Effector CD4-positive, alpha-beta T cell (primary cell): ENCODE results near the gene PNKD.
A peak's percentile ranks its signal among the peaks of the same experiment; 100 is the strongest.

Experiments
- DNase-seq: peaks from one replicate; pipeline ENCODE4 v3.0.0-alpha.2; 2020

Gene PNKD

GRCh38 chr2:218320704-218321336 is 50.5 kb downstream of the PNKD start:
- DNase-seq, result no peak

DNA sequence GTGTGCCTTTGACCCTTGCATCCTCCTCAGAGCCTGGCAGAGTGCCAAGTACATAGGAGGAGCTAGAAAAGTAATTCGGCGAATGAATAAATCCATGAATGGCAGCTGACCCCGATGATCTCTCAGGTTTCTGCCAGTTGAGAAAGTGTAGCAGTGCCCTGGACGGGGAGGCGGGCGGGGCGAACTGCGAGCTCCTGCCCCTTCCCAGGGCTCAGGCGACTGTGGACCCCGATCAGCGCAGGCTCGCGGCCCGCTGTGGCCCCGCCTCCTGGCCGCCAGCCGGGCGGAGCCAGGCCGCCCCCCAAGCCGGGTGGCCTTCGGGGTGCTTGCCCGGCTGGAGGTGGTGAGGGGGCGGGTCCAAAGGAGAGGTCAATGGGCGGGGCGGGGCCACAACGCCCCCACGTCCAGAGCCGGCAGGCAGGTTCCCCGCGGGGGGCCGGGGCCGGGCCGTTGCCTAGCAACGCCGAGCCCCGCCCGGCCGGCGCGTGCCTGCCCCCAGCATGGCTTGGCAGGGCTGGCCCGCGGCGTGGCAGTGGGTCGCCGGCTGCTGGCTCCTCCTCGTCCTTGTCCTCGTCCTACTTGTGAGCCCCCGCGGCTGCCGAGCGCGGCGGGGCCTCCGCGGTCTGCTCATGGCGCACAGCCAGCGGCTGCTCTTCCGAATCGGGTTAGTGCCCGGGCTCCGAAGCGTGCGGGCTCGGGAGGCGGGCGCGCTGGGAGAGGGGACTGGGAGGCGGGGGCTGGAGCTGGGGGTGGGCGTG is 52.6 kb downstream of the PNKD start:
- peak; percentile 21 for DNase-seq

- no peak for DNase-seq
Observed at GRCh38 chr2:218323526-218324472, 53.5 kb downstream of the PNKD start.

DNA sequence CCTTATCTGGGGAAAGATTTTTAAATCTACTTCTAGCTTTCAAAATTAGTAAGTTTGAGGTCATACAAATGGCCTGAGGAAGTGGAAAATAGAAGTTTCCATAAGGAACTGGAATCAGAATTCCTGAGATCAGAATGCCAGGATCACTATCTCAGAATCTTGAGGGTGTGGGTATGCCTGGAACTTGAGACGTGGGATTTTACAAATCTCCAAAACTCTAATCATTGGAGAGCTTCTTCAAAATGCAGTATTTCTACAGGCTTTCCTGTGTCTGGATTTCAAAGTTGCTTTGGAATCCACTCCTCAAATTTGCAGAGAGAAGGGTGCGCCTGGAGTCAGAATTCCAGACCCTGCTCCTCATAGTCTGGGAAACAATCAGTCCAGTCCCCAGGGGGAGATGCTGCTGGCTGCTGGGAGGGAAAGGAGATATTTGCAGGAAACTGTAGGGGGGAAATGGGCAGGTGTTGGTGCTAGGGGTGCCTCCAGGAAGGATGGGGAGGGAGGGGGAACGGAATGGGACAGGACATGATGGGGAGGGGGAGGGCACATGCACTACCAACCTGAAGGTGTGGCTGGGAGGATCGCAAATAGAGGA is 55.3 kb downstream of the PNKD start:
- no peak for DNase-seq

- DNase-seq, result no peak
Observed at GRCh38 chr2:218326315-218326714, 56.0 kb downstream of the PNKD start.

- no peak for DNase-seq
Observed at GRCh38 chr2:218327451-218328210, 57.3 kb downstream of the PNKD start.

DNA sequence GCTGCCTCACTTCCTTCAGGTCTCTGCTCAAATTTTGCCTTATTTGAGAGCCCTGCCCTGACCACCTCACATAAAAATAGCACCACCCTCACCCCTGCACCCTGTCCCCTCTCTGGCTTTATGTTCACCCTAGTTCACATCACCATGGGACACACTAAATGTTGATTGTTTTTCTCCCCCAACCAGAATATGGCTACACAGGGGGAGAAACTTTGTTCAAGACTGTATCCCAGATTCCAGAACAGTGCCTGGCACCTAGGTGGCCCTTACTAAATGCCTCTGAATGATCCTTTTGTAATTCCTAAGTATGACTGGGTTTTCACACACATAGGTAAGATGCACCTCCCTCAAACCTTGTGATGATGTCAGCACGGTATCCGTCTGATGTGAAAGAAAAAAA is 58.0 kb downstream of the PNKD start:
- DNase-seq, result no peak

DNA sequence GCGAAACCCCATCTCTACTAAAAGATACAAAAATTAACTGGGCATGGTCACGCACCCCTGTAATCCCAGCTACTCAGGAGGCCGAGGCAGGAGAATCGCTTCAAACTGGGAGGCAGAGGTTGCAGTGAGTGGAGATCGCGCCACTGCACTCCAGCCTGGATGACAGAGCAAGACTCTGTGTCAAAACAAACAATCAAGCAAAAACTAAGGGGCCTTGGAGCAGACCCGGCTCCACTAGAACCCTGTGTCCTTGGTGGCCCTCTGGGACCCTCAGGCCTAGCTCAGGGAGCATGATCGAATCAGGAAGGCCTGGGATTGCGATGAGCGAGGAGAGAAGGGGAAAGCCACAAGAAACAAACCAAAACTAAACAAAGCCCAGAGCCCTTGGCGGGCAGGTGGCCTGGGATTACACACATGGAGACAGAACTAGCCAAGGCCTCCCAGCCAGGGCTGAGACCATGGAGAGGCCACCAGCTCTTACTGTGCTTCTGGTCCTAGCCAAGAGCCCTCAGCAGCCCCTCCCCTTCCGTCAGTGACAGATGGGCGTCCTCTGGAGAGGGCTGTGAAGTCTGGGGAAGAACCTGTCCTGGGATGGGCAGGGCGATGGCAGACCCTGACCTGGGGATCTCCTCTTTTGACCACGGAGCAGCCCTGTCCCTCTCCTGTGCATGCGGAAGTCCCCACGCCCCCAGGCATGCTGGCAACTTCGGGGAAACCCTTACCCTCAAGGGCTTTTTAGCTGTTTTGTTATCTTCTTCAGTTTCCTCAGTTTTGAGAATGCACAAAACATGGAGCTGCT is 58.9 kb downstream of the PNKD start:
- DNase-seq, result no peak

DNA sequence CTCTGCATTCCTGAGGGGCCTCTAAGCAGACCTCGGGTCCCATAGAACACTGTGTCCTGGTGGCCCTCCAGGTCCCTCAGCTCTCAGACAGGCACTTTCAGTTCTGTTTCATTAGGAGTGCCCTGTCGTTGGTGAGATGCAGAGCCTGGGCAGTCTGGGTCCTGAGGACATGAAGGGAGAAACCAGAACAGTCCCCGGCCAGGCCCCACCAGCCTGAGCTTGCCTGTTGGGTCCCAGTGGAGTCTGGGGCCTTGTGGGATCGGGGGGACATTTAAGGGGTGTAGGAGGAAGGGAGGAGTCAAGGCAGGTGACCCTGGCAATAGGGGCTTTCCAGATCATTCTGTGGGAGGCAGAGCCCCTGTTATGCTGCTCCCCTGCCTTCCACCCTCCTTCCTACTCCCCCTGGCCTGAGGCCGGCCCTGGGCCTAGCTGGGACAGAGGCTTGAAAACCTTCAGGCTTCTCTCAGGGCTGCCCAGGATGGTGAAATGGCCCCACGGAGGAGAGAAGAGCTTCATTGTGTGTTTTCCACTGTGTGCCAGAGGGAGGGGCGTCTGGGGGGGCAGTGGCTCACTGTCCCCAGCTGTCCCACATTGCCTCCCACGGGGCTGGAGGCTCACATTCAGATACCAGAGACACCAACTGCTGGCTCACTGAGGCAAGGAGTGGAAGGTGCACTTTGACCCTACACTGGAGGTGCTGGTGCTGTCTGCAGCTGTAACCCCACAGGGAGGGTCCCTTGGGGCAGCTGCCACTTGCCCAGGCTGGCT is 59.7 kb downstream of the PNKD start:
- no peak for DNase-seq

DNA sequence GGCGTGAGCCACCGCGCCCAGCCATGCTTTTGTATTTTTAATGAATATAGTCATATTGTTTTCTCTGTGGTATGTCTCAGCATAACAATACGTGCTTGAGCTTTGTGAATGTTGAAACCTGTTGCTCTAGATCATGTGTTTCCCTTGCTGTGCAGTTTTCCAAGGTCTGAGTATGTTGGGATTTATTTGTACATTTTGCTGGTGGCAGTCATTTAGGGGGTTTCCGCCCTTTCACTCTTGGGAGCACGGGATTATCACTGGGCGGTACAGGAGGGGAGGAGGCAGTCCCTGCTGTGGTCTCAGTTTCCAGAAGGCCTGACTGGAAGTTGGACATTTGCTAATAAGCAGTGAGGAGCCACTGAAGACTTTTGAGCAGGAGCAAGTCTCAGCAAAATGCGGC is 61.4 kb downstream of the PNKD start:
- no peak for DNase-seq

DNA sequence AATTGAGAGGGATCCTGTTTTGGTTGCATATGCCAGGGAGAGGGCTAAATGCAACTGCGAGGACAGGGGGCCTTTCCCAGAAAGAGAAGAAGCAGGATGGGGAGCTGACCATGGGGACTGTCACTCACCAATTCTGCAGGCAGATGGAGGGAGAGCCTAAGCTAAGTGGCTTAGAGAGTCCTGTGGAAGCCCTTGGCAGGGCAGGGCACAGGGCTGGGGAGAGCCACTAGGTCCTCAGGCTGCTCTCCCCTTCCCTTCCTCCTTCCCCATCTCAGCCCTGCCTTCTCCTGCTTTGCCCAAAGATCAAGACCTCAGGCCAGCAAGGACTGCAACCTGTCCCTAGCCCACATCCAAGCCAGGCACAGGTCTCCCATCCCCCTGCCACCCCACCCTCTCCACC is 62.0 kb downstream of the PNKD start:
- DNase-seq, result no peak

GRCh38 chr2:218332920-218333645 is 62.8 kb downstream of the PNKD start:
- no peak for DNase-seq

- DNase-seq, result no peak
Observed at GRCh38 chr2:218334531-218334930, 64.2 kb downstream of the PNKD start.

- no peak for DNase-seq
Observed at GRCh38 chr2:218340656-218341055, 70.3 kb downstream of the PNKD start.

DNA sequence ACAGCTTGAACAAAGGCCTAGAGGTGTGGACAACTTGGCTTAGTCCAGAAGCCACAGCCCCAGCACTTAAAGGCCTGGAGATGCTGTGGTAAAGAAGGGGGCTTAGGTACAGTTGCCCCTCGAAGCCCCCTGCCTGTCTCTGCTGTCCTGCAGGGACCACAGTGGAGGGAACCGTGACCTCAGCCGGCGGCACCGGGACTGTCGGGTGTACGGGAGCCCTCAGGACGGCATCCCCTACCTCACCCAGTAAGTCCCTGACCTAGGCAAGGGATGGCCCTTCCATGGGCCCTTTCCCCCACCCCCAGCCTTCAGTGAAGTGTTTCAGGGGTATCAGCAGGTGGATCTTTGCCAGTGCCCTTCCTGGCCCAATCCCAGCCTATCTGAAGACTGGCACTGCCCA is 71.1 kb downstream of the PNKD start:
- DNase-seq, result no peak

DNA sequence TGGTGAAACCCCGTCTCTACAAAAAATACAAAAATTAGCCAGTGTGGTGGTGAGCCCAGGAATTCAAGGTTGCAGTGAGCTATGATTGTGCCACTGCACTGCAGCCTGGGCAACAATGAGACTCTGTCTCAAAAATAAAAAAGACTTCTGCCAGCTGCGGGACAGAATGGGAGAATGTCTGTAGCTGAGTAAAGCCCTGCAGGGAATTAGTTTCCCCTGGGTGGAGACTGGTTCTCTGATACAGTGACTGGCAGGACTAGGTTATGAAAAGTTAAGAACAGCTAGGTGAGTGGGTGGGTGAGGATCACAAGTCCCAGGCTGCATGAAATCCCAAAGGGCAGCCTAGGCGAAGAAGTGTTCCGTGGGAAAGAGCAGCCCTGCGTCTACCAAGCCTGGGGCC is 72.5 kb downstream of the PNKD start:
- no peak for DNase-seq

- no peak for DNase-seq
Observed at GRCh38 chr2:218343591-218343990, 73.3 kb downstream of the PNKD start.

- DNase-seq, result no peak
Observed at GRCh38 chr2:218344090-218344754, 73.9 kb downstream of the PNKD start.

- no peak for DNase-seq
Observed at GRCh38 chr2:218344755-218345417, 74.6 kb downstream of the PNKD start.
